Peyer's patch (tissue), 4 donors: Measurements from ENCODE around the gene MACROD2. TPM values are rescaled to one million over a fixed set of nuclear protein-coding genes. Genes with fewer than 3 reads are reported as not detected.

Experiments
- DNase-seq, 3 donors: peaks; one replicate each; pipeline ENCODE4 v3.0.0-alpha.2; 2017 to 2019
- H3K27ac ChIP-seq, 4 donors: fragments of 200-600 bp; sonication (generic); one replicate each; pipeline ENCODE4 v1.5.1; 2016 to 2019
- H3K27me3 ChIP-seq, 2 donors: fragments of 200-600 bp; sonication (generic); one replicate each; pipeline ENCODE4 v1.5.1; 2019
- H3K36me3 ChIP-seq, 3 donors: fragments of 200-600 bp; sonication (generic); one replicate each; pipeline ENCODE4 v1.5.1; 2016 to 2019
- H3K4me1 ChIP-seq, 4 donors: fragments of 200-600 bp; sonication (generic); one replicate each; pipeline ENCODE4 v1.5.1; 2016 to 2019
- H3K4me3 ChIP-seq, 4 donors: fragments of 200-600 bp; sonication (generic); 1 replicate in 3 of 4; 2 replicates in 1 of 4; pipeline ENCODE4 v1.5.1; 2016 to 2019; ENCODE audit warnings: mild to moderate bottlenecking in 1 of 4
- H3K9me3 ChIP-seq, 4 donors: fragments of 200-600 bp; sonication (generic); one replicate each; pipeline ENCODE4 v1.5.1; 2016 to 2019; ENCODE audit warnings: mild to moderate bottlenecking in 1 of 4
- CTCF ChIP-seq, 6 experiments: fragments of 450-650 bp in 4 of 6; fragments of 200-600 bp in 2 of 6; sonication (generic) in 1 of 6; IDR thresholded peaks; one replicate each; pipeline ENCODE4 v1.5.1; 2017 to 2019; ENCODE audit warnings: antibody characterized with exemption in 6 of 6, mild to moderate bottlenecking in 3 of 6, moderate library complexity in 1 of 6
- POLR2A ChIP-seq, 2 donors: fragments of 450-650 bp; IDR thresholded peaks; one replicate each; pipeline ENCODE4 v1.5.1; 2017; ENCODE audit warnings: antibody characterized with exemption in 2 of 2, mild to moderate bottlenecking in 2 of 2, moderate library complexity in 2 of 2
- total RNA-seq, 4 donors: library from RNA; depleted of rRNA; stranded (reverse); fragments of >200 nt; gene quantifications; one replicate each; pipeline ENCODE4 v1.1.0, GENCODE V29; 2016

The MACROD2 gene
- total RNA-seq, 4 donors from 2014 or later = 2.5 to 10.7 (median 6.5) TPM

GRCh38 chr20:15232243-15232642 lies 1236.9 kb downstream of the MACROD2 start:
- Histone ChIP-seq H3K9me3 (no peaks in the 10 kb centered on the region), H3K36me3 (no peaks in the 10 kb centered on the region), H3K4me3 (no peak overlapping the region), H3K27ac (no peak overlapping the region), H3K27me3 (no peaks in the 10 kb centered on the region), H3K4me1 (no peaks in the 10 kb centered on the region)
- no peak for DNase-seq
- TF ChIP-seq CTCF (IDR thresholded peaks at IDR 0.05) (no peak), POLR2A (IDR thresholded peaks at IDR 0.05) (no peak)

GRCh38 chr20:15235471-15236198 lies 1240.3 kb downstream of the MACROD2 start:
- Histone ChIP-seq H3K27me3 (no peaks in the 10 kb centered on the region), H3K4me1 (no peaks in the 10 kb centered on the region), H3K4me3 (no peak overlapping the region), H3K9me3 (no peaks in the 10 kb centered on the region), H3K36me3 (no peaks in the 10 kb centered on the region), H3K27ac (no peak overlapping the region)
- no peak for TF ChIP-seq CTCF (IDR thresholded peaks at IDR 0.05)
- TF ChIP-seq POLR2A (IDR thresholded peaks at IDR 0.05) = no peak
- no peak for DNase-seq

GRCh38 chr20:15236812-15237211 lies 1241.5 kb downstream of the MACROD2 start:
- no peak overlapping the region for H3K27ac ChIP-seq
- no peaks in the 10 kb centered on the region for H3K36me3 ChIP-seq
- H3K4me1 ChIP-seq = no peaks in the 10 kb centered on the region
- no peaks in the 10 kb centered on the region for H3K9me3 ChIP-seq
- H3K27me3 ChIP-seq = no peaks in the 10 kb centered on the region
- peak in 1 of 3 donors; percentile 49 for DNase-seq
- H3K4me3 ChIP-seq = no peak overlapping the region
- TF ChIP-seq POLR2A (IDR thresholded peaks at IDR 0.05) = no peak
- peak in 4 of 6 experiments; percentile 8 to 48 (median 39) for TF ChIP-seq CTCF (IDR thresholded peaks at IDR 0.05)

- Histone ChIP-seq H3K27me3 (no peaks in the 10 kb centered on the region), H3K4me1 (no peaks in the 10 kb centered on the region), H3K27ac (no peak overlapping the region), H3K36me3 (no peaks in the 10 kb centered on the region), H3K9me3 (no peaks in the 10 kb centered on the region), H3K4me3 (no peak overlapping the region)
- no peak for TF ChIP-seq POLR2A (IDR thresholded peaks at IDR 0.05)
- no peak for TF ChIP-seq CTCF (IDR thresholded peaks at IDR 0.05)
- no peak for DNase-seq
Observed at GRCh38 chr20:15239542-15240206, 1244.4 kb downstream of the MACROD2 start.

GRCh38 chr20:15240801-15241200 lies 1245.5 kb downstream of the MACROD2 start:
- Histone ChIP-seq H3K27me3 (no peaks in the 10 kb centered on the region), H3K4me3 (no peak overlapping the region), H3K9me3 (no peaks in the 10 kb centered on the region), H3K36me3 (no peaks in the 10 kb centered on the region), H3K27ac (no peak overlapping the region), H3K4me1 (no peaks in the 10 kb centered on the region)
- DNase-seq = no peak
- TF ChIP-seq CTCF (IDR thresholded peaks at IDR 0.05) (no peak), POLR2A (IDR thresholded peaks at IDR 0.05) (no peak)
